WTC11 (cell line): ENCODE data around the gene PTPRB. TPM values are rescaled to one million over a fixed set of nuclear protein-coding genes. Genes with fewer than 3 reads are reported as not detected.

Source experiments
- ATAC-seq: fragments of 200-7000 bp; cut with Tn5 transposase; 2 replicates; pipeline ENCODE4 v1.10.0; 2021; ENCODE audit warnings: mild to moderate bottlenecking, moderate library complexity
- CTCF ChIA-PET: fragments of 300-600 bp; sonication (Branson Sonifier 250); formaldehyde crosslinking; loops from one replicate; lab custom pipeline; 2021; ENCODE audit warnings: antibody characterized with exemption; lab: Charles Lee
- POLR2A ChIA-PET: fragments of 350-600 bp; sonication (Branson Sonifier 250); formaldehyde crosslinking; loops from one replicate; lab custom pipeline; 2021; ENCODE audit warnings: antibody characterized with exemption; lab: Charles Lee
- DNase-seq: peaks from one replicate; pipeline ENCODE4 v3.0.0; 2021; ENCODE audit warnings: low spot score
- H3K27ac Mint-ChIP-seq: 2 replicates; pipeline ENCODE4 v1.8.0; 2021; ENCODE audit warnings: mixed read lengths
- H3K27me3 Mint-ChIP-seq: 2 replicates; pipeline ENCODE4 v1.8.0; 2021; ENCODE audit warnings: low read depth, mild to moderate bottlenecking, moderate library complexity, mixed read lengths
- H3K36me3 Mint-ChIP-seq: 2 replicates; pipeline ENCODE4 v1.8.0; 2021; ENCODE audit warnings: mixed read lengths
- H3K4me1 Mint-ChIP-seq: 2 replicates; pipeline ENCODE4 v1.8.0; 2022; ENCODE audit warnings: mixed read lengths
- H3K4me3 Mint-ChIP-seq: 2 replicates; pipeline ENCODE4 v1.8.0; 2021; ENCODE audit warnings: mild to moderate bottlenecking, moderate library complexity, mixed read lengths
- H3K9me3 Mint-ChIP-seq: 2 replicates; pipeline ENCODE4 v1.8.0; 2021; ENCODE audit warnings: mixed read lengths
- CREM ChIP-seq: sonication (generic); formaldehyde crosslinking; IDR thresholded peaks from 2 replicates; pipeline ENCODE4 v1.8.1; 2022; ENCODE audit warnings: mild to moderate bottlenecking, missing genetic modification reagents, moderate library complexity
- ELF4 ChIP-seq: sonication (generic); formaldehyde crosslinking; IDR thresholded peaks from 2 replicates; pipeline ENCODE4 v1.8.1; 2022; ENCODE audit warnings: low read depth, mild to moderate bottlenecking, moderate library complexity, missing genetic modification reagents
- ETV6 ChIP-seq: sonication (generic); formaldehyde crosslinking; IDR thresholded peaks from 2 replicates; pipeline ENCODE4 v1.8.1; 2022; ENCODE audit warnings: mild to moderate bottlenecking, missing genetic modification reagents
- FOXP1 ChIP-seq: sonication (generic); formaldehyde crosslinking; IDR thresholded peaks from 2 replicates; pipeline ENCODE4 v1.8.0; 2022; ENCODE audit warnings: missing genetic modification reagents, mild to moderate bottlenecking, moderate library complexity, borderline replicate concordance
- MYBL2 ChIP-seq: sonication (generic); formaldehyde crosslinking; IDR thresholded peaks from 2 replicates; pipeline ENCODE4 v1.8.1; 2023; ENCODE audit warnings: mild to moderate bottlenecking, moderate library complexity, missing genetic modification reagents
- NFATC4 ChIP-seq: fragments of 250-450 bp; sonication (Bioruptor Pico); IDR thresholded peaks from 2 replicates; pipeline ENCODE4 v1.9.0; 2021; ENCODE audit warnings: mild to moderate bottlenecking
- NFYB ChIP-seq: sonication (generic); formaldehyde crosslinking; conservative IDR thresholded peaks from 2 replicates; pipeline ENCODE4 v1.8.0; 2022; ENCODE audit warnings: low read depth, missing genetic modification reagents
- NR1H2 ChIP-seq: sonication (generic); formaldehyde crosslinking; IDR thresholded peaks from 2 replicates; pipeline ENCODE4 v1.9.0; 2021; ENCODE audit warnings: mild to moderate bottlenecking, moderate library complexity, missing genetic modification reagents
- ZNF317 ChIP-seq: sonication (generic); formaldehyde crosslinking; IDR thresholded peaks from 2 replicates; pipeline ENCODE4 v1.8.1; 2023; ENCODE audit warnings: low read depth, mild to moderate bottlenecking, moderate library complexity, missing genetic modification reagents, borderline replicate concordance
- total RNA-seq: library from RNA; stranded (reverse); gene quantifications from 3 replicates; pipeline ENCODE4 v1.2.3, GENCODE V29; 2021
- TF ChIP-seq, protein P1 (sequence below): sonication (generic); formaldehyde crosslinking; IDR thresholded peaks from 2 replicates; pipeline ENCODE4 v1.8.1; 2022; ENCODE audit warnings: mild to moderate bottlenecking, missing genetic modification reagents, moderate library complexity, borderline replicate concordance
- TF ChIP-seq, protein P2 (sequence below): sonication (generic); formaldehyde crosslinking; IDR thresholded peaks from 2 replicates; pipeline ENCODE4 v1.8.1; 2022; ENCODE audit warnings: low read depth, missing genetic modification reagents, borderline replicate concordance
- TF ChIP-seq, protein P3 (sequence below): sonication (generic); formaldehyde crosslinking; IDR thresholded peaks from 2 replicates; pipeline ENCODE4 v1.8.1; 2022; ENCODE audit warnings: low read depth, mild to moderate bottlenecking, moderate library complexity, missing genetic modification reagents, borderline replicate concordance
- TF ChIP-seq, protein P4 (sequence below): sonication (generic); formaldehyde crosslinking; IDR thresholded peaks from 2 replicates; pipeline ENCODE4 v1.8.0; 2023; ENCODE audit warnings: mild to moderate bottlenecking, missing genetic modification reagents
- TF ChIP-seq, protein P5 (sequence below): fragments of 250-450 bp; sonication (Bioruptor Pico); IDR thresholded peaks from 2 replicates; pipeline ENCODE4 v1.9.0; 2021; ENCODE audit warnings: moderate library complexity, mild to moderate bottlenecking, inconsistent platforms, borderline replicate concordance
- TF ChIP-seq, protein P6 (sequence below): sonication (generic); formaldehyde crosslinking; IDR thresholded peaks from 2 replicates; pipeline ENCODE4 v1.8.1; 2023; ENCODE audit warnings: mild to moderate bottlenecking, missing genetic modification reagents, borderline replicate concordance

PTPRB gene
- total RNA-seq, 1 experiment from 2014 or later, result 3.3 TPM

DNA sequence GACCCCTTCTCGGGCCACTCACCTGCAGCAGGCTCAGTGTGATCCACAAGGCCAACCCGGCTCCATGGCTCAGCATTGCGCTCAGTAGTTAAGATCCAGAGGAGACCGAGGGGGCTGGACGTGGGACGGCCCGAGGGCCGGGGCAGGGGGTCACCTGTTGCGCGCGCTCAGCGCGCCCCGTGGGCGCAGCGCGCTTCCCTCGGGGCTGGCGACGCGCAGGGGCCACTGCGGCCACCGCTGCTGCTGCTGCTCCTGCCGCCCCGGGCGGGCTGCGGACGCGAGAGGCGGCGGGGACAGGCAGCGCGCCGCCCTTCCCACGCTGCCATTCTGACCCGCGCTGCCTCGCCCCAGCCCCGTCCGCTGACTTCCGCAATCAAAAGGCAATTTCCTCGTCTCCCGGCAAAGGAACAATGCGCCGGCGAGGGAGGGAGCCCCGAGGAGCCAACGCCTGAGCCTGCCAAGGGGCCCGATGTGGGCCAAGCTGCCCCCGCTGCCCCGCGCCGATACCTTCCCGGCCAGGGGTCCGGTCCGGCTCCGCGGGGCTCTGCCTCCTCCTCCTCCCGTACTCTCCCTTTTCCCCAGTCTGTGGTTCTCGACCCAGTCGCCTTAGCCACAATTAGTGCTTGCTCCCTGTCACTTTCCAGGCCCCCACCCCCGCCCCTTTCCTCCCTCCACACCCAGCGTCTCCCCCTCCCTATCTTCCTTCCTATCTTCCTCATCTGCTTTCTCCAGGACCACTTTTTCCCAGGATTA is 27.3 kb downstream of the PTPRB start (continued):
- TF ChIP-seq, protein P1, sequence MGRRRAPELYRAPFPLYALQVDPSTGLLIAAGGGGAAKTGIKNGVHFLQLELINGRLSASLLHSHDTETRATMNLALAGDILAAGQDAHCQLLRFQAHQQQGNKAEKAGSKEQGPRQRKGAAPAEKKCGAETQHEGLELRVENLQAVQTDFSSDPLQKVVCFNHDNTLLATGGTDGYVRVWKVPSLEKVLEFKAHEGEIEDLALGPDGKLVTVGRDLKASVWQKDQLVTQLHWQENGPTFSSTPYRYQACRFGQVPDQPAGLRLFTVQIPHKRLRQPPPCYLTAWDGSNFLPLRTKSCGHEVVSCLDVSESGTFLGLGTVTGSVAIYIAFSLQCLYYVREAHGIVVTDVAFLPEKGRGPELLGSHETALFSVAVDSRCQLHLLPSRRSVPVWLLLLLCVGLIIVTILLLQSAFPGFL (CRISPR knock-in tag), result no peak

DNA sequence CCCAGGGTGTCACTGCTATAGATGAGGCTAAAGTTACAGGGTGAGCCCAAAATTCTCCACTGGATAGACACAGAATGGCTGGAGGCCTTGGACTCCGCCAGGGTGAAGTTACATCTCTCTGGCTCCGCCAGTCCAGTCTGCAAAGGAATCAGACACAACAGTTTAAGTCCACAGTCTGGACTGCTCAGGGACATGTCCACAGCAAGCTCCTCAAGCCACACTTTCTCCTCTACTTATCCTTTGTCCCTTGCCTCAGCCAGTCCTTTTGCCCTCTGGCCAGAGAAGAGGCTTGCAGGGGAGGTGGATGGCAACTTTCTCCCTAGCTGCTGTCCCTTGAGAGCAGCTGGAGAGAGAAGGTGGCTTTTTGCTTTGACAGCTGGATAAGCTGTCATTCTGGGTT is 28.0 kb downstream of the PTPRB start:
- H3K36me3 Mint-ChIP-seq, result peaks cover 11% of the 10 kb centered on the region
- peaks cover 42% of the 10 kb centered on the region for H3K4me1 Mint-ChIP-seq
- DNase-seq (no peak), ATAC-seq (peak; percentile 39)
- ChIA-PET POLR2A (no interaction called here), CTCF (interaction anchor here (0.6 kb wide), 1 partner anchor 1259 kb away, joined by 4 read pairs; no protein-coding TSS in a partner anchor)
- H3K9me3 Mint-ChIP-seq, result peaks cover 12% of the 10 kb centered on the region
- TF ChIP-seq, protein P2, sequence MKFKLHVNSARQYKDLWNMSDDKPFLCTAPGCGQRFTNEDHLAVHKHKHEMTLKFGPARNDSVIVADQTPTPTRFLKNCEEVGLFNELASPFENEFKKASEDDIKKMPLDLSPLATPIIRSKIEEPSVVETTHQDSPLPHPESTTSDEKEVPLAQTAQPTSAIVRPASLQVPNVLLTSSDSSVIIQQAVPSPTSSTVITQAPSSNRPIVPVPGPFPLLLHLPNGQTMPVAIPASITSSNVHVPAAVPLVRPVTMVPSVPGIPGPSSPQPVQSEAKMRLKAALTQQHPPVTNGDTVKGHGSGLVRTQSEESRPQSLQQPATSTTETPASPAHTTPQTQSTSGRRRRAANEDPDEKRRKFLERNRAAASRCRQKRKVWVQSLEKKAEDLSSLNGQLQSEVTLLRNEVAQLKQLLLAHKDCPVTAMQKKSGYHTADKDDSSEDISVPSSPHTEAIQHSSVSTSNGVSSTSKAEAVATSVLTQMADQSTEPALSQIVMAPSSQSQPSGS (CRISPR knock-in tag), result no peak
- H3K27ac Mint-ChIP-seq, result no peak overlapping the region
- H3K27me3 Mint-ChIP-seq, result peaks cover 33% of the 10 kb centered on the region
- H3K4me3 Mint-ChIP-seq, result peak overlapping the region; percentile 84

DNA sequence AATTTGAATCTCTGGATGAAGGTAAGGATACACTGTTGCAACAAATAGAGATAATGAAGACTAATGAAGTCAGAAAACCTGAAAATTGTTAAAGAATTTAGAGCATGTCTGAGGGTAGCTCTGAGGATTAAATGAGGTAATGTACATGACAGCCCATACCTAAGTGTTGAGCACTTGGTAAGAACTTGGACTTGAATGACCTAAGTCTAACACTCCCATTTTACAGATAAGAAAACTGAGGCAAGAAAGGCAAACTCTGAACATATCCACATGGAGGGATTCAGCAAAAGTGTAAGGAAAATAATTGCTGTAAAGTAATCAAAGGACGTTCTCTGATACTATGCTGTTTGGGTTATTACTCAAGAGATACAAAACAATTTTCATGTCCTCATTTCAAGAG is 29.0 kb downstream of the PTPRB start:
- H3K4me1 Mint-ChIP-seq, result peaks cover 33% of the 10 kb centered on the region
- no peak overlapping the region for H3K4me3 Mint-ChIP-seq
- no peak for ATAC-seq
- H3K27ac Mint-ChIP-seq, result no peak overlapping the region
- CTCF ChIA-PET, result no interaction called here
- no peak for DNase-seq
- peaks cover 33% of the 10 kb centered on the region for H3K27me3 Mint-ChIP-seq
- H3K36me3 Mint-ChIP-seq, result peaks cover 11% of the 10 kb centered on the region
- peaks cover 12% of the 10 kb centered on the region for H3K9me3 Mint-ChIP-seq
- POLR2A ChIA-PET, result no interaction called here
- no peak for TF ChIP-seq ETV6 (CRISPR knock-in tag)
- TF ChIP-seq, protein P3, sequence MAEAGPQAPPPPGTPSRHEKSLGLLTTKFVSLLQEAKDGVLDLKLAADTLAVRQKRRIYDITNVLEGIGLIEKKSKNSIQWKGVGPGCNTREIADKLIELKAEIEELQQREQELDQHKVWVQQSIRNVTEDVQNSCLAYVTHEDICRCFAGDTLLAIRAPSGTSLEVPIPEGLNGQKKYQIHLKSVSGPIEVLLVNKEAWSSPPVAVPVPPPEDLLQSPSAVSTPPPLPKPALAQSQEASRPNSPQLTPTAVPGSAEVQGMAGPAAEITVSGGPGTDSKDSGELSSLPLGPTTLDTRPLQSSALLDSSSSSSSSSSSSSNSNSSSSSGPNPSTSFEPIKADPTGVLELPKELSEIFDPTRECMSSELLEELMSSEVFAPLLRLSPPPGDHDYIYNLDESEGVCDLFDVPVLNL (CRISPR knock-in tag), result no peak
- TF ChIP-seq, protein P4, sequence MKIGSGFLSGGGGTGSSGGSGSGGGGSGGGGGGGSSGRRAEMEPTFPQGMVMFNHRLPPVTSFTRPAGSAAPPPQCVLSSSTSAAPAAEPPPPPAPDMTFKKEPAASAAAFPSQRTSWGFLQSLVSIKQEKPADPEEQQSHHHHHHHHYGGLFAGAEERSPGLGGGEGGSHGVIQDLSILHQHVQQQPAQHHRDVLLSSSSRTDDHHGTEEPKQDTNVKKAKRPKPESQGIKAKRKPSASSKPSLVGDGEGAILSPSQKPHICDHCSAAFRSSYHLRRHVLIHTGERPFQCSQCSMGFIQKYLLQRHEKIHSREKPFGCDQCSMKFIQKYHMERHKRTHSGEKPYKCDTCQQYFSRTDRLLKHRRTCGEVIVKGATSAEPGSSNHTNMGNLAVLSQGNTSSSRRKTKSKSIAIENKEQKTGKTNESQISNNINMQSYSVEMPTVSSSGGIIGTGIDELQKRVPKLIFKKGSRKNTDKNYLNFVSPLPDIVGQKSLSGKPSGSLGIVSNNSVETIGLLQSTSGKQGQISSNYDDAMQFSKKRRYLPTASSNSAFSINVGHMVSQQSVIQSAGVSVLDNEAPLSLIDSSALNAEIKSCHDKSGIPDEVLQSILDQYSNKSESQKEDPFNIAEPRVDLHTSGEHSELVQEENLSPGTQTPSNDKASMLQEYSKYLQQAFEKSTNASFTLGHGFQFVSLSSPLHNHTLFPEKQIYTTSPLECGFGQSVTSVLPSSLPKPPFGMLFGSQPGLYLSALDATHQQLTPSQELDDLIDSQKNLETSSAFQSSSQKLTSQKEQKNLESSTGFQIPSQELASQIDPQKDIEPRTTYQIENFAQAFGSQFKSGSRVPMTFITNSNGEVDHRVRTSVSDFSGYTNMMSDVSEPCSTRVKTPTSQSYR (CRISPR knock-in tag), result no peak
- TF ChIP-seq, protein P5, sequence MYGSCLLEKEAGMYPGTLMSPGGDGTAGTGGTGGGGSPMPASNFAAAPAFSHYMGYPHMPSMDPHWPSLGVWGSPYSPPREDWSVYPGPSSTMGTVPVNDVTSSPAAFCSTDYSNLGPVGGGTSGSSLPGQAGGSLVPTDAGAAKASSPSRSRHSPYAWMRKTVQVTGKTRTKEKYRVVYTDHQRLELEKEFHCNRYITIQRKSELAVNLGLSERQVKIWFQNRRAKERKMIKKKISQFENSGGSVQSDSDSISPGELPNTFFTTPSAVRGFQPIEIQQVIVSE (CRISPR knock-in tag), result no peak
- TF ChIP-seq NFYB (CRISPR knock-in tag), result no peak
- TF ChIP-seq, protein P6, sequence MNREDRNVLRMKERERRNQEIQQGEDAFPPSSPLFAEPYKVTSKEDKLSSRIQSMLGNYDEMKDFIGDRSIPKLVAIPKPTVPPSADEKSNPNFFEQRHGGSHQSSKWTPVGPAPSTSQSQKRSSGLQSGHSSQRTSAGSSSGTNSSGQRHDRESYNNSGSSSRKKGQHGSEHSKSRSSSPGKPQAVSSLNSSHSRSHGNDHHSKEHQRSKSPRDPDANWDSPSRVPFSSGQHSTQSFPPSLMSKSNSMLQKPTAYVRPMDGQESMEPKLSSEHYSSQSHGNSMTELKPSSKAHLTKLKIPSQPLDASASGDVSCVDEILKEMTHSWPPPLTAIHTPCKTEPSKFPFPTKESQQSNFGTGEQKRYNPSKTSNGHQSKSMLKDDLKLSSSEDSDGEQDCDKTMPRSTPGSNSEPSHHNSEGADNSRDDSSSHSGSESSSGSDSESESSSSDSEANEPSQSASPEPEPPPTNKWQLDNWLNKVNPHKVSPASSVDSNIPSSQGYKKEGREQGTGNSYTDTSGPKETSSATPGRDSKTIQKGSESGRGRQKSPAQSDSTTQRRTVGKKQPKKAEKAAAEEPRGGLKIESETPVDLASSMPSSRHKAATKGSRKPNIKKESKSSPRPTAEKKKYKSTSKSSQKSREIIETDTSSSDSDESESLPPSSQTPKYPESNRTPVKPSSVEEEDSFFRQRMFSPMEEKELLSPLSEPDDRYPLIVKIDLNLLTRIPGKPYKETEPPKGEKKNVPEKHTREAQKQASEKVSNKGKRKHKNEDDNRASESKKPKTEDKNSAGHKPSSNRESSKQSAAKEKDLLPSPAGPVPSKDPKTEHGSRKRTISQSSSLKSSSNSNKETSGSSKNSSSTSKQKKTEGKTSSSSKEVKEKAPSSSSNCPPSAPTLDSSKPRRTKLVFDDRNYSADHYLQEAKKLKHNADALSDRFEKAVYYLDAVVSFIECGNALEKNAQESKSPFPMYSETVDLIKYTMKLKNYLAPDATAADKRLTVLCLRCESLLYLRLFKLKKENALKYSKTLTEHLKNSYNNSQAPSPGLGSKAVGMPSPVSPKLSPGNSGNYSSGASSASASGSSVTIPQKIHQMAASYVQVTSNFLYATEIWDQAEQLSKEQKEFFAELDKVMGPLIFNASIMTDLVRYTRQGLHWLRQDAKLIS (CRISPR knock-in tag), result no peak
- TF ChIP-seq CREM (CRISPR knock-in tag), result no peak
- no peak for TF ChIP-seq MYBL2
- no peak for TF ChIP-seq NR1H2 (CRISPR knock-in tag)
- no peak for TF ChIP-seq ELF4 (CRISPR knock-in tag)
- no peak for TF ChIP-seq ZNF317
- no peak for TF ChIP-seq NFATC4 (CRISPR knock-in tag)
- no peak for TF ChIP-seq FOXP1 (CRISPR knock-in tag)
